HG03060 (cell line): Measurements from ENCODE around the gene FOXN3.

ENCODE experiments used
- ATAC-seq: cut with Tn5 transposase; IDR thresholded peaks from one replicate; pipeline ENCODE4 v1.9.1; 2021; ENCODE audit warnings: low read depth, moderate number of reproducible peaks; ENCODE audit not compliant: unreplicated experiment

Gene FOXN3

GRCh38 chr14:89411976-89412375 is 5.1 kb downstream of the FOXN3 start:
- ATAC-seq: no peak

GRCh38 chr14:89409961-89410360 is 7.1 kb downstream of the FOXN3 start:
- no peak for ATAC-seq

- ATAC-seq: no peak
These were observed 7.9 kb downstream of the FOXN3 start for GRCh38 chr14:89408907-89409700.

GRCh38 chr14:89407856-89408255 is 9.2 kb downstream of the FOXN3 start:
- no peak for ATAC-seq

- no peak for ATAC-seq
These were observed 10.1 kb downstream of the FOXN3 start for GRCh38 chr14:89406941-89407340.

- ATAC-seq: no peak
These were observed 10.7 kb downstream of the FOXN3 start for GRCh38 chr14:89406361-89406760.

GRCh38 chr14:89405712-89406111 is 11.3 kb downstream of the FOXN3 start:
- ATAC-seq: no peak

GRCh38 chr14:89402363-89402762 is 14.7 kb downstream of the FOXN3 start:
- ATAC-seq: no peak

- no peak for ATAC-seq
These were observed 15.3 kb downstream of the FOXN3 start for GRCh38 chr14:89401761-89402160.

GRCh38 chr14:89401241-89401640 is 15.8 kb downstream of the FOXN3 start:
- no peak for ATAC-seq

- ATAC-seq: no peak
These were observed 16.5 kb downstream of the FOXN3 start for GRCh38 chr14:89400529-89400928.

GRCh38 chr14:89399594-89400068 is 17.4 kb downstream of the FOXN3 start:
- no peak for ATAC-seq

GRCh38 chr14:89399157-89399556 is 17.9 kb downstream of the FOXN3 start:
- no peak for ATAC-seq

GRCh38 chr14:89397569-89398230 is 19.3 kb downstream of the FOXN3 start:
- ATAC-seq: no peak

GRCh38 chr14:89394972-89395371 is 22.1 kb downstream of the FOXN3 start:
- no peak for ATAC-seq

GRCh38 chr14:89393222-89393745 is 23.7 kb downstream of the FOXN3 start:
- ATAC-seq: no peak

- ATAC-seq: no peak
These were observed 24.9 kb downstream of the FOXN3 start for GRCh38 chr14:89392181-89392580.

- no peak for ATAC-seq
These were observed 25.5 kb downstream of the FOXN3 start for GRCh38 chr14:89391556-89391955.

GRCh38 chr14:89391123-89391522 is 25.9 kb downstream of the FOXN3 start:
- ATAC-seq: no peak

- no peak for ATAC-seq
These were observed 28.2 kb downstream of the FOXN3 start for GRCh38 chr14:89388853-89389252.

- ATAC-seq: no peak
These were observed 28.9 kb downstream of the FOXN3 start for GRCh38 chr14:89387922-89388685.
